ENCODE data around the gene TXLNA. TPM values are rescaled to one million over a fixed set of nuclear protein-coding genes. Genes with fewer than 3 reads are reported as not detected.
A peak's percentile ranks its signal among the peaks of the same experiment; 100 is the strongest.

The TXLNA gene
- total RNA-seq, 1 experiment from 2014 or later: 67.3 TPM

DNA sequence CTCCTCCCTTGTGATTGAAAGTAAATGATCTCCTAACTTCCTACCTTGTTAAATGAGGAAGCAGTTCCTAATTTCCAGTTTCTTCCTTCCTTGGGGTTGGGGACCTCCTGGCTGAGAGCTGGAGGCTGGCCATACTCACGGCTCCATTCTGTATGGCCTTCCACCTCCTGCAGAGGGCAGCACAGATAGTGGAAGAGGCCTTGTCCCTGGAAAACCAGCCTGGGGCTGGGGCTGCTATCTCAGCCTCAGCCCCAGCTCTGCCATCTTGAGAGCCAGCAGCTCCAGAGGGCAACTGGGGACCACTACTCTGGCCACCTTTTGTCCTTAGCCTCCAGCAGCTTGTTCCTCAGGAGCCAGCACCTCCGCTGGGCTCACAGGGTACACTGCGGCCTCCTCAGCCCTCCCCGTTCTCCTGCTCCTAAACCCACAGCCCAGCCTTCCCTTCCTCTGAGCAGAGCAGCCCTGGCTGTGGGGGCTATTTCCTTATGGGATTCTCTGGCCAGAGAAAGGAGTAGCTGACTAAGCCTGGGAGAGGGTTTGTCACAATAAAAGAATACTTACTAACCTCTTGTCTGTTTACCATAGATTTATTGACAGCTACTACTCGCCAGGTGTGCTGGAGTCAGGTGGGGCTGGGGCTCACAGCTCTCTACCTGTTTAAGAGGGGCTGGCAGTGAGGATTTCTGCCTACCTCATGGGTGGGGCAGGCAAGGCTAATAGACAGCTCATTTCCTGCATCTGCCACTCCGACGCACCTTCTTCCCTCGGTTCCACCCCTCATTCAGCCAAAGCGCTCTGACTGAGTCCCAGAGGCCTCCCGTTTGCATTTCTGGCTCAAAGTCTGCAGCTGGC is 36.4 kb downstream of the TXLNA start:
- H3K27me3 Mint-ChIP-seq (ENCODE audit: low read depth): no peaks in the 10 kb centered on the region
- no peak overlapping the region for H2BK5ac ChIP-seq (ENCODE audit: insufficient read length, low read length)
- H2AFZ ChIP-seq (ENCODE audit: low read length): no peak overlapping the region
- H4K20me1 ChIP-seq (ENCODE audit: control insufficient read depth, insufficient read depth, insufficient read length): no peaks in the 10 kb centered on the region
- no peak overlapping the region for H3K4me3 Mint-ChIP-seq
- peaks cover 8 to 36% (median 29%) of the 10 kb centered on the region in 3 experiments; a peak in 6 of 7 replicates for H3K36me3 Mint-ChIP-seq (ENCODE audit: insufficient read depth in 1 of 3, low read depth in 3 of 3)
- H3K27ac Mint-ChIP-seq: peak overlapping the region; percentile 58 to 79 (median 67); a peak in 3 of 7 replicates
- no peak overlapping the region for H3K23ac ChIP-seq (ENCODE audit: insufficient read length, low read depth, low read length)
- H3K14ac ChIP-seq (ENCODE audit: insufficient read depth, low read length): no peak overlapping the region
- H3K9me3 ChIP-seq (ENCODE audit: control insufficient read depth, low read depth, low read length): no peaks in the 10 kb centered on the region
- H4K91ac ChIP-seq (ENCODE audit: insufficient read length, low read depth, low read length): no peak overlapping the region
- H3K18ac ChIP-seq (ENCODE audit: insufficient read length, low read depth, low read length): no peak overlapping the region
- no peak overlapping the region for H2BK120ac ChIP-seq (ENCODE audit: low read depth, low read length, poor library complexity, severe bottlenecking)
- no CpG with 5 or more reads among the region's 10 CpGs for WGBS (ENCODE audit: extremely low coverage, insufficient read length, low lambda C conversion rate)
- no peak overlapping the region for H3K4me2 ChIP-seq (ENCODE audit: insufficient read depth, insufficient read length, low read length)
- no peaks in the 10 kb centered on the region for H3K9me3 Mint-ChIP-seq
- H2BK12ac ChIP-seq (ENCODE audit: insufficient read length, low read depth, low read length): no peak overlapping the region
- H2BK15ac ChIP-seq (ENCODE audit: low read depth, low read length): no peak overlapping the region
- no peaks in the 10 kb centered on the region for H3K79me2 ChIP-seq (ENCODE audit: insufficient read depth, low read length)
- TF ChIP-seq, protein P1, sequence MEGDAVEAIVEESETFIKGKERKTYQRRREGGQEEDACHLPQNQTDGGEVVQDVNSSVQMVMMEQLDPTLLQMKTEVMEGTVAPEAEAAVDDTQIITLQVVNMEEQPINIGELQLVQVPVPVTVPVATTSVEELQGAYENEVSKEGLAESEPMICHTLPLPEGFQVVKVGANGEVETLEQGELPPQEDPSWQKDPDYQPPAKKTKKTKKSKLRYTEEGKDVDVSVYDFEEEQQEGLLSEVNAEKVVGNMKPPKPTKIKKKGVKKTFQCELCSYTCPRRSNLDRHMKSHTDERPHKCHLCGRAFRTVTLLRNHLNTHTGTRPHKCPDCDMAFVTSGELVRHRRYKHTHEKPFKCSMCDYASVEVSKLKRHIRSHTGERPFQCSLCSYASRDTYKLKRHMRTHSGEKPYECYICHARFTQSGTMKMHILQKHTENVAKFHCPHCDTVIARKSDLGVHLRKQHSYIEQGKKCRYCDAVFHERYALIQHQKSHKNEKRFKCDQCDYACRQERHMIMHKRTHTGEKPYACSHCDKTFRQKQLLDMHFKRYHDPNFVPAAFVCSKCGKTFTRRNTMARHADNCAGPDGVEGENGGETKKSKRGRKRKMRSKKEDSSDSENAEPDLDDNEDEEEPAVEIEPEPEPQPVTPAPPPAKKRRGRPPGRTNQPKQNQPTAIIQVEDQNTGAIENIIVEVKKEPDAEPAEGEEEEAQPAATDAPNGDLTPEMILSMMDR (conservative IDR thresholded peaks at IDR 0.05): peak; percentile 85
- H2BK20ac ChIP-seq (ENCODE audit: low read depth, low read length, poor library complexity, severe bottlenecking): no peak overlapping the region
- no peak overlapping the region for H4K8ac ChIP-seq (replicated peaks; ENCODE audit: insufficient read length, low read depth, low read length)
- H3K56ac ChIP-seq (ENCODE audit: insufficient read length, low read depth, low read length): no peak overlapping the region
- H3K27me3 ChIP-seq (ENCODE audit: insufficient read depth, low read length): no peaks in the 10 kb centered on the region
- no peak overlapping the region for H4K5ac ChIP-seq (ENCODE audit: insufficient read length, low read depth, low read length)
- no peak overlapping the region for H3K9ac ChIP-seq (ENCODE audit: extremely low read depth, insufficient read length, low read length)
- no peak overlapping the region for H3K27ac ChIP-seq (ENCODE audit: insufficient read length, low read depth, low read length)
- H3T11ph ChIP-seq (ENCODE audit: low read length): no peak overlapping the region
- peak; percentile 77 for DNase-seq
- no peaks in the 10 kb centered on the region; the same call in 1 of the 2 replicates for H3K4me1 ChIP-seq (ENCODE audit: insufficient read depth, low read length)
- no peaks in the 10 kb centered on the region for H3K23me2 ChIP-seq (ENCODE audit: insufficient read length, low read depth, low read length, poor library complexity, severe bottlenecking)
- H2AK5ac ChIP-seq (ENCODE audit: insufficient read length, low read length): no peak overlapping the region
- no peak overlapping the region for H3K4ac ChIP-seq (ENCODE audit: low read depth, low read length)
- no peaks in the 10 kb centered on the region for H3K79me1 ChIP-seq (ENCODE audit: insufficient read depth, low read depth, low read length, poor library complexity, severe bottlenecking)
- H3K4me1 Mint-ChIP-seq: peaks cover 5 to 6% of the 10 kb centered on the region in 2 experiments; a peak in 3 of 4 replicates

All from H9 (cell line).